ENCODE measurements around the gene C5orf47. TPM values are rescaled to one million over a fixed set of nuclear protein-coding genes. Genes with fewer than 3 reads are reported as not detected.
A peak's percentile ranks its signal among the peaks of the same experiment; 100 is the strongest.

C5orf47 gene
- total and polyA plus RNA-seq, 4 donors: not detected

DNA sequence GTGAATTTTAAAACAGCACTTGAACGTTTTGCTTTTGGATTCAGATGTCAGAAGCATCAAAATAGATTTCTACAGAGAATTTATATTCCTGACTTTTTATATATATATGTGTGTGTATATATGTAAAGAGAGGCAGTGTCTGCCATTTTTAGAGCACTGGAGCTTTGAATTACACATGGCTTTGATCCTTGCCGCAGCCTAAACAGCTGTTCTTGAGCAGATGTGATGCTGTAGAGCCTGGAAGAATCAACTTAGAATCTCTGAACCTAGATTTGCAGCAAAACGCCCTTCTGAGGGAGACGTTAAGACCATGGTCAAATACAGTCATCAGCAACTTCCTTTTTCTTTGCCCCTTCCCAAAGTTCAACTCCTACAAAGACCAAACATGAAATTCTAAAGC is 21.7 kb upstream of the C5orf47 start:
- ATAC-seq (ENCODE audit: low FRiP score): no peak
- intact Hi-C loops (cut with DNase I): no loop called here

DNA sequence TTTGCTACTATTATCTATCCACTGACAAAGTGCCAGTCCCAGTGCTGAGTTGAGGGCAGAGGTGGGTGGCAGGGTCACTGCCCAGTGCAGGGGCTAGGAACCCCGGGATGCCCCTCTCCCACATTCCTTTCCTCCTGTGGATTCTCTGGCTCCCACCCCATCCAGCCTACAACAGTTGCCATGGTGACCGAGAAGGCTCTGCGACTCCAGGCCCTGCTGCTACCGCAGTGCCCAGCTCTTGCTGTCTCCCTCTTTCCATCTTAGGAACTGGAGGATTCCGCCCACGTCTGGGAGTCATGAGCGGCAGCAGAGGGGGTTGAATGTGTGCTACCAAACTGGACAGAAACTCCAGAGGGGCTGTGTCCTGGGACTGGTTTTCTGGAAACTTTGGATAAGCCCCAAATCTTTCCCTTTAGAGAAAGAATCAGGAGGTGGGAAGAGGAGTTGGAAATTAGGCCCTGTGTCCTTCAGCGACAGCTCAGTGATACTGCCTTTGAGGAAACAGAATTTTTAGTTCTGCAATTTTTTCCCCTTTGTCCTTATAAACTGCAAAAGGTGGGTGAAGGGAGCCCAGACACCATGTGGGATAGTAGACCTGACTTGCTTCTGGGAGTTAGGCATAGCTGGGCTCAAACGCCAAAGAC is 20.7 kb upstream of the C5orf47 start:
- Histone ChIP-seq H3K27me3 (ENCODE audit: control insufficient read depth in 1 of 2, insufficient read depth in 2 of 2, low read length in 1 of 2) (no peaks in the 10 kb centered on the region), H3K27ac (ENCODE audit: low read depth in 1 of 2, low read length in 2 of 2) (no peak overlapping the region), H3K36me3 (ENCODE audit: control insufficient read depth in 1 of 2, insufficient read depth in 2 of 2, low read length in 1 of 2) (no peaks in the 10 kb centered on the region), H3K9me3 (ENCODE audit: control insufficient read depth, low read length) (no peaks in the 10 kb centered on the region), H3K4me1 (ENCODE audit: control insufficient read depth in 1 of 2, insufficient read depth in 2 of 2, low read length in 2 of 2) (peaks cover 0 to 1% of the 10 kb centered on the region in 2 donors), H3K4me3 (ENCODE audit: low read length in 2 of 2) (no peak overlapping the region)
- no peak for DNase-seq
- intact Hi-C loops (cut with DNase I): no loop called here
- no peak for ATAC-seq (ENCODE audit: low FRiP score)
- 63 to 70% methylated on average over 9 of the region's 9 CpGs for WGBS, 2 donors

More for the DNA sequence above, 21.7 kb upstream of the C5orf47 start:
- Histone ChIP-seq H3K27me3 (ENCODE audit: control insufficient read depth in 1 of 2, insufficient read depth in 2 of 2, low read length in 1 of 2) (no peaks in the 10 kb centered on the region), H3K27ac (ENCODE audit: low read depth in 1 of 2, low read length in 2 of 2) (no peak overlapping the region), H3K9me3 (ENCODE audit: control insufficient read depth, low read length) (no peaks in the 10 kb centered on the region), H3K36me3 (ENCODE audit: control insufficient read depth in 1 of 2, insufficient read depth in 2 of 2, low read length in 1 of 2) (no peaks in the 10 kb centered on the region), H3K4me1 (ENCODE audit: control insufficient read depth in 1 of 2, insufficient read depth in 2 of 2, low read length in 2 of 2) (peaks cover 0 to 3% of the 10 kb centered on the region in 2 donors), H3K4me3 (ENCODE audit: low read length in 2 of 2) (no peak overlapping the region)
- no peak for DNase-seq
- 49 to 61% methylated on average over 4 of the region's 4 CpGs for WGBS, 2 donors

DNA sequence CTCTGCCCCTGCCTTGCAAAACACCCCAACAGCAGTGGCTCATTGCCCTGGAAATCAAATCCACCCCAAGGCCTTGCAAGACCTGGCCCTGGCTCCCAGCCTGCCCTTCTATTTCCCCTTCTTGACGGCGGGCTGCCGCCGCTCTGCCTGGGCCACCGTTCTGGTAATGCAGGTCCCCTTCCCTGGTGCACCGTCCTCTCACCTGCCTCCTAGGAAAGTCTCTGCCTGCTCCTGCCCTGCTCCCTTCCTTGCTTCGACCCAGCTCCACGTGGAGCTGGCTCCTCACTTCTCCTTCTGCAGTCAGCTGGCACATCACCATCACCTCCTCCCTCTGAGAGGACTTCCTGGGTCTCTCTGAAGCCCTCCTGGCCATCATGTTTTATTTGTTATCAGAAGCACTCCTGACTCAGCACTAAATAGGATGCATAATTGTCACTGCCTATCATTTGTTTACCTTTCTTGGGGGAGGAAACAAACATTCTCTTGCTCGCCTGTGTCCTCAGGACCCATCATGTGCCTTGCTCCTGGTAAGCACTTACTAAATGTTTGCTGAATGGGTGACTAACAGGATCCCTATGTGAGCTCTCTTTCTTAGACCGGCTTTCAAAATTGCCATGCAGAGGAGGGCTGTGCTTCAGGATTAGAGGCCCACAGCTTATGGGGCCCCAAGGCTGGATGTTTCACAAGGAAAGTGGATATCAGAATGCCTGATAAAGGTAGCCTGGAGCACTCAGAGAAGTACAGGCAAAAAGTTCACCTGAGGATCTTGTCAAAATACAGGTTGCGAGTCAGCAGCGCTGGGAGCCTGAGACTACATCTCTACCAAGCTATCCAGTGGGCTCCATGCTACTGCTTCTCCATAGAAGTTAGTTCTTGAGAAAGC is 19.6 kb upstream of the C5orf47 start:
- 80 to 81% methylated on average over 12 of the region's 12 CpGs for WGBS, 2 donors
- H3K27me3 ChIP-seq (ENCODE audit: control insufficient read depth in 1 of 2, insufficient read depth in 2 of 2, low read length in 1 of 2): no peaks in the 10 kb centered on the region
- H3K36me3 ChIP-seq (ENCODE audit: control insufficient read depth in 1 of 2, insufficient read depth in 2 of 2, low read length in 1 of 2): no peaks in the 10 kb centered on the region
- no peak for ATAC-seq (ENCODE audit: low FRiP score)
- intact Hi-C loops (cut with DNase I): loop anchor here (5.0 kb wide), 2 partner anchors 82 to 207 kb away; partner anchors contain the start of gene CPEB4 (in 1 of the 2)
- no peak for DNase-seq
- H3K9me3 ChIP-seq (ENCODE audit: control insufficient read depth, low read length): no peaks in the 10 kb centered on the region
- peaks cover 0 to 1% of the 10 kb centered on the region in 2 donors for H3K4me1 ChIP-seq (ENCODE audit: control insufficient read depth in 1 of 2, insufficient read depth in 2 of 2, low read length in 2 of 2)
- H3K27ac ChIP-seq (ENCODE audit: low read depth in 1 of 2, low read length in 2 of 2): no peak overlapping the region
- no peak overlapping the region for H3K4me3 ChIP-seq (ENCODE audit: low read length in 2 of 2)

DNA sequence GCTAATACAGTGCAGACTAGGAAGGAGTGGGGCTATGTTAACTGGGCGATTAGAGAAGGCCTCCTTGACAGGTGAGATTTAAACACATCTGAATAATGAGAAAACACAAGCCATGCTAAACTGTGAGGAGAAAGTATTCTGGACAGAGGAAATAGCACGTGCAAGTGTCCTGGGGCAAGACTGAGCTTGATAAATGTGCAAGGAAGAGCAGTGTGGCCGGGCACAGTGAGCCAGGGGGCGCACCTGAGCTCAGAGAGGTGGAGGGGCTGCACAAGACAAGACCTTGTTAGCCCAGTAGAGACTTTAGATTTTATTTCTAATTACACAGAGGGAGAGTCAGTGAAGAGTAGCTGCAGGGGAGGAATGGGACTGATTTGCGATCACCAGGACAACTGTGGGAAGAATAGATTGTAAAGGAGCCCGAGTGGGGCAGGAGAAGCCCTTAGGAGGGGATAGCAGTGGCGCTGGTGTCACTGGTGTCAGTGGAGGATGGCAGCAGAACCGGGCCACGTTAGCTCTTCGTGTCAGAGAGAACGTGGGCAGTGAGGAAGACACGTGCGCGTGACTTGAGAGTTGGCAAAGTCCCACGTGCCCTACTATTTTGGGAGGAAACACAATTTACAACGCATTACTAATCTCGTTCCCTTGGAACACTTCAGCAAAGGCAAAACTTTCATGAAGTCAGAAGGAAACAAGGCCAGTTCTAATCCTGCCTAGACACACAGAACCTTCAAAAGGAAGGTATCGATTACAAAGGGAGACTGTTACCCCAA is 17.9 kb upstream of the C5orf47 start:
- no peaks in the 10 kb centered on the region for H3K9me3 ChIP-seq (ENCODE audit: control insufficient read depth, low read length)
- ATAC-seq (ENCODE audit: low FRiP score): no peak
- no peak overlapping the region for H3K27ac ChIP-seq (ENCODE audit: low read depth in 1 of 2, low read length in 2 of 2)
- no peak overlapping the region for H3K4me3 ChIP-seq (ENCODE audit: low read length in 2 of 2)
- DNase-seq: no peak
- 38 to 41% methylated on average over 18 of the region's 18 CpGs for whole genome bisulfite sequencing, 2 donors
- no peaks in the 10 kb centered on the region for H3K36me3 ChIP-seq (ENCODE audit: control insufficient read depth in 1 of 2, insufficient read depth in 2 of 2, low read length in 1 of 2)
- H3K4me1 ChIP-seq (ENCODE audit: control insufficient read depth in 1 of 2, insufficient read depth in 2 of 2, low read length in 2 of 2): peaks cover 0 to 1% of the 10 kb centered on the region in 2 donors
- intact Hi-C loops (cut with DNase I): loop anchor here (5.0 kb wide), 2 partner anchors 84 to 209 kb away; partner anchors contain the start of gene CPEB4 (in 1 of the 2)
- no peaks in the 10 kb centered on the region for H3K27me3 ChIP-seq (ENCODE audit: control insufficient read depth in 1 of 2, insufficient read depth in 2 of 2, low read length in 1 of 2)

DNA sequence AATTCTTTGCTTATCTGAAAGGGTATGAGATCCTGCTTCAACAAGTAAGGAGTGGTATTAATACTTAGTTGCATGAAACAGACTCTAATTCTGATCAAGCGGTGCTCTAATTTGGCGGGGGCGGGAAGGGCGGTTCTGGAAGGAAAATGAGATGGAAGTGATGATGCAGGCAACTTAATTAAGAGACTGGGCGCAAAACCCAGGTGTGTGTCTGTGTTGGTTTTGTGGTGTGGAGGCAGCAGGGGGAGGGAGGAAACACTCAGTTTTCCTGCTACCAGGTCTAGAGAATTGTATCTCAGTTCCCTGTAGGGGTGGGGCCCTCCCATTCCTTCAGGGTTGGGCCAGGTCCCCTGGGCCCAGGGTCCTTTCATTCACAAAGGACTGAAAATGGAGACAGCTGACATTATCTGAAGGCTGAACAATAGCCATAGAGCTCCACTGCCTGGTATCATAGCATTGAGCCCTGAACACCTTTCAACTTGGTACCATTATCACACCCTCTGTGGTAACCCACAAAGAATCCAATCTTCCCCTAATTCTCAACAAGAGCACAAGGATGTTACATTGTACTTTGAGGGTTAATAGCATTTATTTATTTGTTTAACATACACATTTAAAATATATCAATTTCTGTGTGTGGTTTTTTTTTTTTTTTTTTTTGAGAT is 17.2 kb upstream of the C5orf47 start:
- 94% methylated on average over 5 of the region's 5 CpGs for WGBS, 2 donors
- no peaks in the 10 kb centered on the region for H3K27me3 ChIP-seq (ENCODE audit: control insufficient read depth in 1 of 2, insufficient read depth in 2 of 2, low read length in 1 of 2)
- H3K27ac ChIP-seq (ENCODE audit: low read depth in 1 of 2, low read length in 2 of 2): no peak overlapping the region
- intact Hi-C loops (cut with DNase I): loop anchor here (2.0 to 5.0 kb wide), 3 partner anchors 81 to 210 kb away; partner anchors contain the start of gene CPEB4 (in 1 of the 2)
- no peak overlapping the region for H3K4me3 ChIP-seq (ENCODE audit: low read length in 2 of 2)
- DNase-seq (no peak), ATAC-seq (ENCODE audit: low FRiP score) (no peak)
- H3K9me3 ChIP-seq (ENCODE audit: control insufficient read depth, low read length): no peaks in the 10 kb centered on the region
- peaks cover 0 to 1% of the 10 kb centered on the region in 2 donors for H3K4me1 ChIP-seq (ENCODE audit: control insufficient read depth in 1 of 2, insufficient read depth in 2 of 2, low read length in 2 of 2)
- H3K36me3 ChIP-seq (ENCODE audit: control insufficient read depth in 1 of 2, insufficient read depth in 2 of 2, low read length in 1 of 2): no peaks in the 10 kb centered on the region

DNA sequence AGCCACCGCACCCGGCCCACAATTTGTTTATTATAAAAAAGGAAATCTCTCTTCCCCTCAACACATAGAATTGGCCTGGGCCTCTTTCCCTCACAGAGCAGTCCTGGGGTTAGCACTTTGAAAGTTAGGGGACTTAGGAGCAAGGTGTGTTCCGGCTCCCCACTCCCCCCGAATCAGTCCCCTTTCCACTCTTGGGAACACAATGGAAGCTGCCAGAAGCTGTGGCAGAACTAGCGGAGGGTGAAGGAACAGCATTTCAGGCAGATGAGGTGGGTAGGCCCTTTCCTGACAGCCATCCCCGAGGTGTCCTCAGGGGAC is 16.4 kb upstream of the C5orf47 start:
- Histone ChIP-seq H3K9me3 (ENCODE audit: control insufficient read depth, low read length) (no peaks in the 10 kb centered on the region), H3K4me1 (ENCODE audit: control insufficient read depth in 1 of 2, insufficient read depth in 2 of 2, low read length in 2 of 2) (peaks cover 0 to 1% of the 10 kb centered on the region in 2 donors), H3K36me3 (ENCODE audit: control insufficient read depth in 1 of 2, insufficient read depth in 2 of 2, low read length in 1 of 2) (no peaks in the 10 kb centered on the region), H3K4me3 (ENCODE audit: low read length in 2 of 2) (no peak overlapping the region), H3K27me3 (ENCODE audit: control insufficient read depth in 1 of 2, insufficient read depth in 2 of 2, low read length in 1 of 2) (no peaks in the 10 kb centered on the region), H3K27ac (ENCODE audit: low read depth in 1 of 2, low read length in 2 of 2) (no peak overlapping the region)
- no peak for DNase-seq
- 55 to 60% methylated on average over 6 of the region's 6 CpGs for WGBS, 2 donors
- ATAC-seq (ENCODE audit: low FRiP score): peak; percentile 24
- intact Hi-C loops (cut with DNase I): loop anchor here (2.0 to 5.0 kb wide), 3 partner anchors 82 to 210 kb away; partner anchors contain the start of gene CPEB4 (in 1 of the 2)

DNA sequence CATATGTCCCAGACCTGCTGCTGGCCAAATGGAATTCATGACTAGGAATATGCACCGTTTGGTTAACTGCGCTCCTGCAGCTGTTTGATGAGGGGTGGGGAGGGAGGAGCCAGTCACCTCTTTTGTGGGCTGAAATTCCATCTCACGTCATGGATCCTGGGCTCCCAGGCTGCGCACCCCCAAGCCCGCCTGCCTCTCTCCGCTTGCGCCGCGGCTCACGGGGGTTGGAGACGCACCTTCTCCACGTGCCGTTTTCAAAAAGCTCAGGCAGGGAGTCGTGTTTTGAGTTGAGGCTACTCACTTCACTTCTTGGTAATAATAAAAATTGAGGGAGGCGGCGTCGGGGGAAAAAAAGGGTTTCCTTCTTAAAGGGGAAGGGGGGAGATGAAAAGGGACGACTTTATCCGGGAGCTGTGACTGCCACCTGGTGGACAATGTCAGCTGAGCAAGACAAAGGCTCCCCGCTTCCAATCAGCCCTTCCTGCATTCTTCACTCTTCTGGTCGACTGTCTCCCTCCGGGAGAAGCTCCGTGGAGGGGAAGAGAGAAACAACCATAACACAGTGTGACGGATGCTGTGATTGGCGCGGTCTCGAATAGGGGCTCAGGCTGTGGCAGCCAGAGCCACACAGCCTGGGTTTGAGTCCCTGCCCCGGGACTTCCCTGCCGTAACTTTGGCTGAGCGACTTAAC is 15.9 kb upstream of the C5orf47 start:
- Histone ChIP-seq H3K9me3 (ENCODE audit: control insufficient read depth, low read length) (no peaks in the 10 kb centered on the region), H3K4me1 (ENCODE audit: control insufficient read depth in 1 of 2, insufficient read depth in 2 of 2, low read length in 2 of 2) (peaks cover 0 to 1% of the 10 kb centered on the region in 2 donors), H3K4me3 (ENCODE audit: low read length in 2 of 2) (peak overlapping the region; percentile 5 to 27), H3K27me3 (ENCODE audit: control insufficient read depth in 1 of 2, insufficient read depth in 2 of 2, low read length in 1 of 2) (no peaks in the 10 kb centered on the region), H3K27ac (ENCODE audit: low read depth in 1 of 2, low read length in 2 of 2) (no peak overlapping the region), H3K36me3 (ENCODE audit: control insufficient read depth in 1 of 2, insufficient read depth in 2 of 2, low read length in 1 of 2) (no peaks in the 10 kb centered on the region)
- DNase-seq (peak; percentile 86 to 92), ATAC-seq (ENCODE audit: low FRiP score) (peak; percentile 93)
- WGBS, 2 donors: 1 to 2% methylated on average over 30 of the region's 30 CpGs
- intact Hi-C loops (cut with DNase I): loop anchor here (1.0 to 5.0 kb wide), 4 partner anchors 82 to 354 kb away; partner anchors contain the start of gene CPEB4 (in 1 of the 2)

Data from aorta (tissue), 5 donors.